Adipocyte (in vitro differentiated cells): ENCODE measurements around the gene PIGT.
A peak's percentile ranks its signal among the peaks of the same experiment; 100 is the strongest.

Source experiments
- DNase-seq: peaks from one replicate; pipeline ENCODE4 v3.0.0-alpha.2; 2015; ENCODE audit warnings: low read depth
- H3K27me3 ChIP-seq: replicated peaks from 2 replicates; pipeline ENCODE4 v1.7.0; 2013; ENCODE audit warnings: mild to moderate bottlenecking, low read length, moderate library complexity; ENCODE audit not compliant: control insufficient read depth, insufficient read depth
- H3K36me3 ChIP-seq: 2 replicates; pipeline ENCODE4 v1.7.0; 2013; ENCODE audit warnings: low read length, mild to moderate bottlenecking, moderate library complexity; ENCODE audit not compliant: control insufficient read depth, insufficient read depth, severe bottlenecking
- H3K4me1 ChIP-seq: 2 replicates; pipeline ENCODE4 v1.7.0; 2013; ENCODE audit warnings: mild to moderate bottlenecking, low read length, moderate library complexity; ENCODE audit not compliant: control insufficient read depth, insufficient read depth
- H3K4me3 ChIP-seq: 2 replicates; pipeline ENCODE4 v1.7.0; 2013; ENCODE audit warnings: mild to moderate bottlenecking, low read length, moderate library complexity
- H3K9ac ChIP-seq: 2 replicates; pipeline ENCODE4 v1.7.0; 2013; ENCODE audit warnings: mild to moderate bottlenecking, low read length, moderate library complexity
- H3K9me3 ChIP-seq: 2 replicates; pipeline ENCODE4 v1.7.0; 2013; ENCODE audit warnings: mild to moderate bottlenecking, low read length, moderate library complexity; ENCODE audit not compliant: control insufficient read depth

Gene PIGT

GRCh38 chr20:45413479-45413878, 2.5 kb upstream of the PIGT start:
- Histone ChIP-seq H3K9me3 (no peaks in the 10 kb centered on the region), H3K4me3 (no peak overlapping the region), H3K4me1 (peaks cover 11% of the 10 kb centered on the region), H3K27me3 (no peaks in the 10 kb centered on the region), H3K9ac (no peak overlapping the region), H3K36me3 (no peaks in the 10 kb centered on the region)
- no peak for DNase-seq

GRCh38 chr20:45416917-45417316, 976 bp downstream of the PIGT start:
- Histone ChIP-seq H3K9me3 (no peaks in the 10 kb centered on the region), H3K4me1 (peaks cover 24% of the 10 kb centered on the region), H3K27me3 (no peaks in the 10 kb centered on the region), H3K4me3 (peak overlapping the region; percentile 95), H3K36me3 (peaks cover 22% of the 10 kb centered on the region), H3K9ac (peak overlapping the region; percentile 96)
- DNase-seq, result no peak

GRCh38 chr20:45419188-45420091, 3.5 kb downstream of the PIGT start:
- no peaks in the 10 kb centered on the region for H3K9me3 ChIP-seq
- no peaks in the 10 kb centered on the region for H3K27me3 ChIP-seq
- H3K4me3 ChIP-seq, result no peak overlapping the region
- no peak overlapping the region for H3K9ac ChIP-seq
- H3K36me3 ChIP-seq, result peaks cover 42% of the 10 kb centered on the region
- peak; percentile 64 for DNase-seq
- H3K4me1 ChIP-seq, result peaks cover 24% of the 10 kb centered on the region

DNA sequence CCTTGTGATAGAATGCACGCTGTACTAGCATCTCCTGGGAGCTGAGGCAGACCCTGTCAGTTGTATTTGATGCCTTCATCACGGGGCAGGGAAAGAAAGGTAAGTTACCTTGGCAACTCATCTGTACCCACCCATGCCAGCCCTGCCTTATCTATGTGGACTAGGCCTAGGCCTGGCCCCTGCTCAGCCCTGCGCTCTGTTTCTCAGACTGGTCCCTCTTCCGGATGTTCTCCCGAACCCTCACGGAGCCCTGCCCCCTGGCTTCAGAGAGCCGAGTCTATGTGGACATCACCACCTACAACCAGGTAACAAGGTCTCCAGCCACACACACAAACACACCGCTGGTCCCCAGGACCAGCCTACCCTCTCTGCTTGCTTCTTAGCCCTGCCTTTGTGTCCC, 4.2 kb downstream of the PIGT start:
- no peak overlapping the region for H3K9ac ChIP-seq
- H3K27me3 ChIP-seq, result no peaks in the 10 kb centered on the region
- H3K36me3 ChIP-seq, result peaks cover 47% of the 10 kb centered on the region
- no peak overlapping the region for H3K4me3 ChIP-seq
- no peak for DNase-seq
- H3K9me3 ChIP-seq, result no peaks in the 10 kb centered on the region
- peaks cover 24% of the 10 kb centered on the region for H3K4me1 ChIP-seq

GRCh38 chr20:45423700-45424099, 7.8 kb downstream of the PIGT start:
- no peak for DNase-seq
- H3K36me3 ChIP-seq, result peaks cover 47% of the 10 kb centered on the region
- no peak overlapping the region for H3K9ac ChIP-seq
- H3K4me3 ChIP-seq, result no peak overlapping the region
- H3K27me3 ChIP-seq, result no peaks in the 10 kb centered on the region
- peaks cover 24% of the 10 kb centered on the region for H3K4me1 ChIP-seq
- no peaks in the 10 kb centered on the region for H3K9me3 ChIP-seq

GRCh38 chr20:45425561-45425960, 9.6 kb downstream of the PIGT start:
- H3K4me3 ChIP-seq, result no peak overlapping the region
- no peak overlapping the region for H3K9ac ChIP-seq
- H3K9me3 ChIP-seq, result no peaks in the 10 kb centered on the region
- no peak for DNase-seq
- no peaks in the 10 kb centered on the region for H3K27me3 ChIP-seq
- peaks cover 38% of the 10 kb centered on the region for H3K36me3 ChIP-seq
- peaks cover 10% of the 10 kb centered on the region for H3K4me1 ChIP-seq

- H3K9me3 ChIP-seq, result no peaks in the 10 kb centered on the region
- no peaks in the 10 kb centered on the region for H3K27me3 ChIP-seq
- H3K4me1 ChIP-seq, result peaks cover 10% of the 10 kb centered on the region
- DNase-seq, result no peak
- H3K4me3 ChIP-seq, result no peak overlapping the region
- no peak overlapping the region for H3K9ac ChIP-seq
- H3K36me3 ChIP-seq, result peaks cover 29% of the 10 kb centered on the region
Observed at GRCh38 chr20:45426320-45427016, 10.5 kb downstream of the PIGT start.

DNA sequence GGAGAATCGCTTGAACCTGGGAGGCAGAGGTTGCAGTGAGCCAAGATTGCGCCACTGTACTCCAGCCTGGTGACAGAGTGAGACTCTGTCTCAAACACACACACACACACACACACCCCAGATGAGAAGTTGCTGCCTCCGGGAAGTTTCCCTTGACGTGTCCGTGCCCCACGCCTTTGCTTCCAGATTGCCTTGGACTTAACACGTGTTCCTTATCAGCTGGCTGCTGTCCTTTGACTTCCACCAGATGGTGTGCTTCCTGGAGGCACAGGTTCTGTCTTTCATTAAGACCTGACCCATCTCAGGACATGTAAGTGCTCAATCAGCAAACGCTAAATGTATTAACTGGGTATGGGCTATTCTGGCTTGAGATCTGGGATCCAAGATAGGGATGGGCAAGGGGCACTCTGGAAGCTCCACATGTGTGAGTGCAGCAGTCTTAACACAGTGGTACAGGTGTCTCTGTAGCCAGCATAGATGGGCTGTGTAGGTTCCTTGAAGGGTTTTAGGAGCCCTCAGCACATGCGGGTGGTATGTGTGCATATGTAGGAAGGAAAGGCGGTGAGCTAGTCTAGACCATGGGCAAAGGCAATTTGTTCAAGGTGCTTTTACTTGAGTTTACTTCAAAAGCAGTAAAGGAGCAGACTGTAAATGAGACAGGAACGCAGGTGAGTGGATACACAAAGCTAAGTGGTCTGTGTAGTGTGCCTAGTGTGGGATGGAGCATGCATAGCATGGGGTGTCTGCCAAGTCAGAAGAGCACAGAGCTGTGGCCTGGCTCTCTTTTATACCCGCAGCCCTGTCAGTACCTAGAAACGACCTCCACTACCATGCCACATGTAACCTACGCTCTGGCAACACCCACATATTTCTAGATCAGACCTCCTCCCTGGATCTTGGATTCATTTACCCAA, 11.6 kb downstream of the PIGT start:
- Histone ChIP-seq H3K4me1 (peaks cover 10% of the 10 kb centered on the region), H3K9me3 (no peaks in the 10 kb centered on the region), H3K36me3 (peaks cover 18% of the 10 kb centered on the region), H3K27me3 (no peaks in the 10 kb centered on the region), H3K4me3 (no peak overlapping the region), H3K9ac (no peak overlapping the region)
- DNase-seq, result no peak

GRCh38 chr20:45429618-45430017, 13.7 kb downstream of the PIGT start:
- Histone ChIP-seq H3K36me3 (peaks cover 3% of the 10 kb centered on the region), H3K27me3 (no peaks in the 10 kb centered on the region), H3K4me1 (peaks cover 10% of the 10 kb centered on the region), H3K4me3 (no peak overlapping the region), H3K9me3 (no peaks in the 10 kb centered on the region), H3K9ac (no peak overlapping the region)
- DNase-seq, result no peak

- H3K36me3 ChIP-seq, result no peaks in the 10 kb centered on the region
- H3K9ac ChIP-seq, result no peak overlapping the region
- H3K27me3 ChIP-seq, result no peaks in the 10 kb centered on the region
- no peak overlapping the region for H3K4me3 ChIP-seq
- no peak for DNase-seq
- no peaks in the 10 kb centered on the region for H3K4me1 ChIP-seq
- H3K9me3 ChIP-seq, result no peaks in the 10 kb centered on the region
Observed at GRCh38 chr20:45432294-45432693, 16.4 kb downstream of the PIGT start.

DNA sequence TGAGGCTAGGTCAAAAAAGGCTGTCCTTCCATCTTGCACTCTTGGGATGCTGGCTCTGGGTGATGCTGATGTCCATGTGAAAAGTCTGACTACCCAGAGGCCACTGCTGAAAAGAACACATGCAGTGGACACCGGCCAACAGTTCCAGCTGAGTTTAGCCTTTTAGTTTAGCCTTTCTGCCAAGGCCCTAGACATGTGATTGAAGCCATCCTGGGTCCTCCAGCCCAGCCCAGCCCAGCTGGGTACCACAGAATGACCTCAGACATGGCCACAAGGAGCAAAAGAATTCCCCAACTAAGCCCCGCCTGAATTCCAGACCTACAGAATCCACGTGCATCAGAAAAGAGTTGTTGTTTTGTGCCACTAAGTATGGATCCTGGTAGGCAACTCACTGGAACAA, 17.4 kb downstream of the PIGT start:
- Histone ChIP-seq H3K4me3 (no peak overlapping the region), H3K27me3 (no peaks in the 10 kb centered on the region), H3K4me1 (no peaks in the 10 kb centered on the region), H3K36me3 (no peaks in the 10 kb centered on the region), H3K9me3 (no peaks in the 10 kb centered on the region), H3K9ac (no peak overlapping the region)
- peak; percentile 54 for DNase-seq
